HG03565 (cell line): ENCODE data around the gene HDAC4.

ENCODE experiments used
- ATAC-seq: cut with Tn5 transposase; IDR thresholded peaks from one replicate; pipeline ENCODE4 v1.9.1; 2021; ENCODE audit warnings: mild to moderate bottlenecking, moderate library complexity; ENCODE audit not compliant: unreplicated experiment

Gene HDAC4

DNA sequence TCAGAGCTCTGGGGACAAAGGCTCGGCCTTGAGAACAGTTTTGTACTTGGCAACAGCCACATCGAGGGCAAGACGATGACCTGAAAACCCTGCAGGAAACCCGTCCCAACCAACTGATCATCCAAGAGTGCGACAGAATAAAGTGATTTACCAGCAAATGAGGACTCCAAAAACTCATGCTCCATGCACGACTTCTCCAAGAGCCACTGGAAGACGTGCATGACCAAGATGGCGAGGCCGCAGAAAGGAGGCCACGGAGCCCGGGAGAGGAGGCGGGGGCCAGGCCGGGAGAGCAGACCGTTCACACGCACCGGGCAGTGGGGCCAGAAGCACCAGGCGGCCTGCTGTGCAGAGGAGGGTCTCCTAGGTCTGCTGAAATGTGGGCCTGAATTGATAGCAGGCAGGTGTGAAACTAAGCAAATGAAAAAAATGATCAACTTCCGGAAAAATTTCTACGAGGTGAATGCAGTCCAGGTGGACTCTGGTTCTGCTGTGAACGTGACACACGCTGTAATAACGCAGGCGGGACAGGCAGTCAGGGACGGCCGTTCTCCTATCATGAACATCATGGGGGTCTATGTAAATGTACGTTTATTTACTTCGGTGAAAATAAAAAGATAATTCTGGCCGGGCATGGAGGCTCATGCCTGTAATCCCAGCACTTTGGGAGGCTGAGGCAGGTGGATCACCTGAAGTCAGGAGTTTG lies 252.2 kb downstream of the HDAC4 start:
- ATAC-seq = no peak

GRCh38 chr2:239147376-239147775 lies 253.4 kb downstream of the HDAC4 start:
- ATAC-seq = no peak

- no peak for ATAC-seq
These were observed 254.1 kb downstream of the HDAC4 start for GRCh38 chr2:239146741-239147181.

DNA sequence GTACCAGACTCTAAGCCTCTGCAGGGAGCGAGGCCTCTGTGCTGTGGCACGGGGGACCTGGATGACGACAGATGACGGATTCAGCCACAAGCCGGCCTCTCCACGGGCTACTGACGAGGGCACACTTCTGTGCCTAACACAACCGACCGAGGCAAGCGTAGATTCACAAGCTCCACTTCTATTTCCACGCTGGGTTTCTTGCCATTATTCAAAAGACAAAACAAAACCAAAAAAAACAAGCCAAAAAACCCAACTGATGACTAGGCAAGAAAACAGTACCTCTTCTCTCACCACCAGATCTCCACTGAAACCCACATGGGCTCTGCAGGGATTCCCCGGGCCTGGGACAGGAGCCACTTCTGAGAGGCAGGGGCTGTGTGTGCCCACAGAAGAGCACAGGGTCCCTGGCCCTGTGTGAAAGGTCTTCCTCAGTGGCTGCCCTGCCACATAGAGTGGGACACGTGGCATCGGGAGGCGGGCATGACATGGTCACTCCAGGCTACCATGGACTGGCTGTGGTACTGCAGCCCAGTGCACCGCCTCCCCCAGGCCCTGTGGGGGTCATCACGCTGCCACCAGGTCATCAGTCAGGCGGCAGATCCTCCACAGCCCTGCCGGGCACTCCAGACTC lies 254.7 kb downstream of the HDAC4 start:
- ATAC-seq = no peak

DNA sequence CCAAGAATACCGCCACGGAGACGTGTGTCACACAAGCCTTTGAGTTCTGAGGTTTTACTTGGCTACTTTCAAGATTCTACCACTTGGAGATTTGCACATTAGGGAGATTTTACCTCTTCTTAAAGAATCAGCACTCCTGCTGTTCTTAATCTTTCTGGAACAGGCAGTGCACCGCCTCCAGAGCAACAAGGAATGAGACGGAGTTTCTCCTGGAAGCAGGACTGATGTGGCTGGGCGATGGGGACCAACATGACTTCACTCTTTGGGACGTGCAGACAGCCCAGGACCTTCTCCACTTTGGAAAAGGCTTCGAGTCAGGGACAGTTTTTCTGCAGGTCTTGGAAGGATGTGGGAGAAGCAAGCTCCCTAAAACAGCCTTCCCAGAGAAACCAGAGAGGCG lies 255.2 kb downstream of the HDAC4 start:
- ATAC-seq = no peak

GRCh38 chr2:239145106-239145505 lies 255.7 kb downstream of the HDAC4 start:
- ATAC-seq = no peak

- ATAC-seq = no peak
These were observed 256.2 kb downstream of the HDAC4 start for GRCh38 chr2:239144713-239144999.

- no peak for ATAC-seq
These were observed 256.7 kb downstream of the HDAC4 start for GRCh38 chr2:239143858-239144712.

- no peak for ATAC-seq
These were observed 258.0 kb downstream of the HDAC4 start for GRCh38 chr2:239142806-239143205.

DNA sequence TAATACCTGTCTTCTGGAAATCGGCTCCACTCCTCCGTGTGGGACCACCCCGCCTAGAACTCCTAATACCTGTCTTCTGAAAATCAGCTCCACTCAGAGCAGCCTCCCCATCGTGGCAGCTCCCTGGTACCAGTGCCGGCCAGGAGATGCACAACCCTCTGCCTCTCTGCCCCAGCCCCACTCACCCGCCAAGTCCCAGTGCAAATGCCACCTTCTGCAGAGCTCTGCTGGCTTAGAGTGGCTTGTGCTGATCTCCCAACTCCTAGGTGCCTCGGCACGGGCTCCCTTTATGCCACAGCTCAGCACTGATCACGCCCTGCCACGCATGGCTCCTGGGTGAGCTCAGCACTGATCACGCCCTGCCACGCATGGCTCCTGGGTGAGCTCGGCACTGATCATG lies 258.5 kb downstream of the HDAC4 start:
- ATAC-seq = no peak

DNA sequence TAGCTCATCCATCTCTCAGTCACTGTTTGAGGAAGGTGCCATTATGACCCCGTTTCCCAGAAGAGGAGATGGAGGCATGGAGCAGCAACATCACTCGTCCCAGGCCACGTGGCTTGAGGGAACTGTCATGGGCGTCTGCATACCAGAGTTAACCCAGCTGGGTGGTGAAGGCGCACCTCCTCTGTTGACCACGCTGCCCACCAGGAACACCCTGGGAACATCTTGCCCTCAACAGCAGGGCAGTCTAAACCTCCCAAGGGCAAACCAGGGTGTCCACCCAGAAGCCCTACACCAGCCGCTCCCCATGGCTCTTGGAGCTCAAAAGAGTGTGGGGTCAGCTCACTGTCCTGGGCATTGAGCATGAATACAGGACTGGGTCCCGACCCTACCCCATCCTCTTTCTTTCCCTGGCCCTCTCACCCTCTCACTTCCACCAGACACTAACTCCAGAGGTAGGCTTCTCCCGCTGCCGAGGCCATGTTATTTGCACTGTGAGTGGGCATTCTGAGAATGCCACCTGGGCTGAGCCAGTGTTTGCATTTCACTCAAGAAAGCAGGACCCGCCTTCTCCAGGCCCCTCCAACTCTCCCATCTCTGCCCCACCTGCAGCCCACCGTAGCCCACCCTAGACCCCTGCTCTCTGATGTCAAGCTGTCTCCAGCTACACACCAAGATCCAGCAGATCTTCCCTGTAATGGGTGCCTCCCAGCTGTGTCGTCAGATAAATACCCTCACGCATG lies 259.6 kb downstream of the HDAC4 start:
- ATAC-seq = no peak

DNA sequence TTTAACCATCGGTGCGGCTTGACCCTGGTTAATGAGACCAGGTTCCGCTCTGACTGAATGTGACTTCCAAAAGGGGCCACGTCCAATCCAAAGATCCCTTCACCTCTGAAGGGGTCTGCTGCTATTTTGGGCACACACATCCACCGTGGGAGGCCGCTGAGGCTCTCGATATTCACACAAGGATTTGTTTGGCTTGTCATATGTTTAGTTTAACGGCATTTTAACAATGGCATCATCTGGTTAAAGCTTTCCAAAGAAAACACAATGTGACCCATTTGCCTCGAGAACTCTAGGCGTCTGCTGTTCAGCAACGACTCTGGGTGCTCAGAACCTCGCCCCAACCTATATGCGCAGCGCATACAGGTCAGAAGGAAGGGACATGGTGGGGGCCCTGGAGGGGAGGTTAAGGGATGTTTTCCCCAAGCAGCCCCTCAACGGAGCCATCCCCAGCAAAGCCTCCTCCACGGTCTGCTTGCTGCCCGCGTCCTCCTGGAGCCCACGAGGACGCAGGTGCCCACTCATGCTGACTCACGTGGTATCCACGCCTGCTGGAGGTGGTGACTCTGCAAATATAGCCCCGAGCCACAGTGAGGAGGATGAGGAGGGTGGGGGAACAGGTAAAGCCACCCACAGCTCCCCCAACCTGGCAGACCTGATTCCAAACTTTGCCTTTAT lies 260.3 kb downstream of the HDAC4 start:
- no peak for ATAC-seq

- ATAC-seq = no peak
These were observed 261.3 kb downstream of the HDAC4 start for GRCh38 chr2:239139566-239139965.

- no peak for ATAC-seq
These were observed 261.7 kb downstream of the HDAC4 start for GRCh38 chr2:239139101-239139500.

DNA sequence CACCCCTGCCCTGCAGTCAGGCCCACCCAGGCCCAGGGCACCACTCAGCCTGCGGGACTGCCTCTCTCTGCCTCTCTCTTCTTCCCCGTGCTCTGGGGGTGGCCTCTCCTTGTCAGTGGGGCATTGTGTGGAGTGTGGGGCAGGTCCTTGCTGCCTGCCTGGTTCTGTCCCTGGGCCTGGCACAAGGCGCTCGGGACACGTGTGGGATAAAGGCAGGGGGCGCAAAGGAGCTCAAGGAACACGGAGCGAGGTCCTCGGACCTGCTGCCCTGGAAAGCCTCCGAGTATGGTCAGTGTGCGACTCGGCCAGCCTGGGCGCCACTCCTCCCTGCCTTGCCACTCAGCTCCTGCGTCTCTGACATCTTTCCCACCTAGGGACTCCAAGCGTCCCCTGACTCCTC lies 262.2 kb downstream of the HDAC4 start:
- ATAC-seq = no peak

DNA sequence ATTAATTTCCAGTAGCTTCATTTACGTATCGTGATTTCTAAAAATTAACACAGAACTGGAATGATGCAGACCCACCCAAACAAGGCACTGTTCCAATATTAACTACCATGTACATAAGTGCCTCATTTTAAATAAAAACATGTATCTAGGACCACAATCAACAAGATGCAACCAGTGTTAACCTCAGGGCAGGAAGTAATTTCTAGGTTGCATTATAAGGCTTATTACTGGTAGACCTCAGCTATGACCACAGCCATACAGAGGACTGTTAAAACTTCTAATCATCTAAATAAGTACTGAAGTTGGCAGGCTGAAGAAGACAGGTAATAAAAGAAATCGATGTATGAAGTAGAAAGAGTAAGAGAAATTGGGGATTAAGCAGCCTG lies 262.9 kb downstream of the HDAC4 start:
- no peak for ATAC-seq

DNA sequence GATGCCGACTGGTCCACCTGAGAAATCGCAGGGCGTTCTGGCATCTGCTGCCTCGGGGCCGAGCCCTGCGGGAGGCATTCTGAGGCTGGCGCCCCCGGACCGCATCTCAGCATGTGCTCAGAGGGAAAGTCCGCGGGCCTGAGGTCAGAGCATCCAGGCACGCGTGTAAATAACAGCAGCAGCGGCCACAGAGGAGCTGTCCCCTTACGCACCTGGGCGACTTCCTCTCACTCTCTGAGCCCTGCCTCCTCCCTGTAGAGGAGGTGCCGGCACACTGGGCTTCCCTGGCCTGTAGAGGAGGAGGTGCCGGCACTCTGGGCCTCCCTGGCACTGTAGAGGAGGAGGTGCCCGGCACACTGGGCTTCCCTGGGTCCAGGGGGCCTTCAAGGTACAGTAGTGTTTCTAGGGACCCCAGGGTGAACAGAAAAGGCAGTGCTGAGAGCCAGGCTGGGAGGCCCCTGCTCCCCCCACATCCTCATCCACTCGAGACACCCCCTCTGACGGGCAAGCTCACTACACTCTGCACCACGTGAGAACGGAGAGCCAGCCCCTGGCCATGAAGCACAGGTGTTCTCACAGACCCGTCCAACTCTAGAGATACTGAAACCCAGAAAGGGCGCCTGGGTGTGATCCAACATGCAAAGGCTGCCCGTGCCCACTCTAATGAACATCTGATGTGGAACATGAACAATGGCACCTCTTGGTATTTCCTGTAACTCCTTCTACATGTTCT lies 263.5 kb downstream of the HDAC4 start:
- no peak for ATAC-seq

- no peak for ATAC-seq
These were observed 264.1 kb downstream of the HDAC4 start for GRCh38 chr2:239136762-239137161.

DNA sequence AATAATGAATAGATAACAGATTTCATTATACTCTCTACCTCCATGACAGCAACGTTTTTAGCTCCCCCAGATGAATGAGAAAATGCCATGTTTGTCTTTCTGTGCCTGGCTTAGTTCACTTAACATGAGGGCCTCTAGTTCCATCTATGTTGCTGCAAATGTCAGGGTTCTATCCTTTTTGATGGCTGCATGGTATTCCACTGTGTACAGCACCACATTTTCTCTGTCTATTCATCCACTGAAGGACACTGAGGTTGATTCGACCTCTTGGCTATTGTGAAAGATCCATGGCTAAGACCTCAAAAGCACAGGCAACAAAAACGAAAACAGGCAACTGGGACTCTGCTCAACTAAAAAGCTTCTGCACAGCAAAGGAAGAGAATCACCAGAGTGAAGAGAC lies 264.6 kb downstream of the HDAC4 start:
- ATAC-seq = no peak

DNA sequence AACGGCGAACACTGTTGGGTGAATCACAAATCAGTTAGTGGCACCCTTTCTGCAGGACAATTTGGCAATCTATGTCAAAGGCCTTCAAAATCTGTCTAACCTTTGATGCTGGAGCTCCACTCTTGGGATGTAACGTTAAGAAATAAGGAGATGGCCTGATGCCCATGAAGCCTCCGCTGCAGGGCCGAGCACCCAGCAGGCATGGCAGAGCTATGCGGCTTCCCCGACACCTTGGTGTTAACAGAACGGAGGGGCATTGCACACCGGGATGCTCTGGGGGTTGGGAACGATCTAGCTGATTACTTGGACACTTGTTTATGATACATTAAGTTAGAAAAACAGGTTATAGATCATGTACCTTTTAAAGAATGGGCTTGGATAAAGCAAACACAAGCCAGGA lies 265.3 kb downstream of the HDAC4 start:
- ATAC-seq = no peak
